Measurements from ENCODE around the gene CYTH4. TPM values are rescaled to one million over a fixed set of nuclear protein-coding genes. Genes with fewer than 3 reads are reported as not detected.

Gene CYTH4
- total RNA-seq, 1 experiment from 2014 or later: not detected

- Mint-ChIP-seq H3K36me3 (ENCODE audit: insufficient read depth, unreplicated experiment) (no peaks in the 10 kb centered on the region), H3K27ac (ENCODE audit: low read depth, unreplicated experiment) (no peak overlapping the region), H3K9me3 (ENCODE audit: unreplicated experiment) (no peaks in the 10 kb centered on the region), H3K27me3 (ENCODE audit: insufficient read depth, unreplicated experiment) (no peaks in the 10 kb centered on the region), H3K4me3 (ENCODE audit: unreplicated experiment) (no peak overlapping the region), H3K4me1 (ENCODE audit: insufficient read depth, unreplicated experiment) (peaks cover 26% of the 10 kb centered on the region)
- DNase-seq (ENCODE audit: unreplicated experiment): no peak
- POLR2A ChIA-PET: interaction anchor here (1.3 to 2.6 kb wide), 2 partner anchors 137 to 138 kb away, joined by 3 to 10 read pairs; no protein-coding TSS in a partner anchor
- TF ChIP-seq CTCF (IDR thresholded peaks at IDR 0.05; ENCODE audit: unreplicated experiment): no peak
- no TSS peak for BruUV-seq (replicated peaks)
- CTCF ChIA-PET: interaction anchor here (0.6 to 8.4 kb wide), 10 partner anchors 11 to 244 kb away, joined by 3 to 195 read pairs (median 5); partner anchors contain the start of gene ELFN2
- intact Hi-C loops (cut with micrococcal nuclease): loop anchor here (5.0 to 10.0 kb wide), 2 partner anchors 51 to 276 kb away; no protein-coding TSS in a partner anchor
These were observed 36.2 kb downstream of the CYTH4 start for GRCh38 chr22:37318364-37319109.

GRCh38 chr22:37319469-37319868 lies 37.2 kb downstream of the CYTH4 start:
- no peaks in the 10 kb centered on the region for H3K27me3 Mint-ChIP-seq (ENCODE audit: insufficient read depth, unreplicated experiment)
- no TSS peak for BruUV-seq (replicated peaks)
- CTCF ChIA-PET: interaction anchor here (0.6 to 8.4 kb wide), 3 partner anchors 14 to 139 kb away, joined by 3 to 195 read pairs (median 11); no protein-coding TSS in a partner anchor
- H3K4me3 Mint-ChIP-seq (ENCODE audit: unreplicated experiment): no peak overlapping the region
- H3K4me1 Mint-ChIP-seq (ENCODE audit: insufficient read depth, unreplicated experiment): peaks cover 21% of the 10 kb centered on the region
- no peak for TF ChIP-seq CTCF (IDR thresholded peaks at IDR 0.05; ENCODE audit: unreplicated experiment)
- no peaks in the 10 kb centered on the region for H3K9me3 Mint-ChIP-seq (ENCODE audit: unreplicated experiment)
- POLR2A ChIA-PET: no interaction called here
- H3K27ac Mint-ChIP-seq (ENCODE audit: low read depth, unreplicated experiment): no peak overlapping the region
- H3K36me3 Mint-ChIP-seq (ENCODE audit: insufficient read depth, unreplicated experiment): no peaks in the 10 kb centered on the region
- intact Hi-C loops (cut with micrococcal nuclease): loop anchor here (5.0 to 10.0 kb wide), 2 partner anchors 52 to 275 kb away; no protein-coding TSS in a partner anchor
- DNase-seq (ENCODE audit: unreplicated experiment): no peak

GRCh38 chr22:37320726-37321677 lies 38.7 kb downstream of the CYTH4 start:
- Mint-ChIP-seq H3K27ac (ENCODE audit: low read depth, unreplicated experiment) (no peak overlapping the region), H3K4me3 (ENCODE audit: unreplicated experiment) (no peak overlapping the region), H3K9me3 (ENCODE audit: unreplicated experiment) (no peaks in the 10 kb centered on the region), H3K27me3 (ENCODE audit: insufficient read depth, unreplicated experiment) (no peaks in the 10 kb centered on the region), H3K36me3 (ENCODE audit: insufficient read depth, unreplicated experiment) (no peaks in the 10 kb centered on the region), H3K4me1 (ENCODE audit: insufficient read depth, unreplicated experiment) (peaks cover 16% of the 10 kb centered on the region)
- no peak for DNase-seq (ENCODE audit: unreplicated experiment)
- TF ChIP-seq CTCF (IDR thresholded peaks at IDR 0.05; ENCODE audit: unreplicated experiment): no peak
- CTCF ChIA-PET: interaction anchor here (0.6 to 1.9 kb wide), 6 partner anchors 9 to 137 kb away, joined by 3 to 11 read pairs (median 4); no protein-coding TSS in a partner anchor
- intact Hi-C loops (cut with micrococcal nuclease): no loop called here
- BruUV-seq (replicated peaks): no TSS peak
- POLR2A ChIA-PET: interaction anchor here (0.6 to 1.5 kb wide), 5 partner anchors 117 to 993 kb away, joined by 3 to 4 read pairs (median 3); no protein-coding TSS in a partner anchor
